Epithelial cell of proximal tubule (primary cell): Measurements from ENCODE around the gene NAPB. TPM values are rescaled to one million over a fixed set of nuclear protein-coding genes. Genes with fewer than 3 reads are reported as not detected.
"Not testable (repeated sequence)": the region's sequence is repeated elsewhere in the genome, so short reads cannot be mapped to it uniquely, and the experiment has no call there.

Experiments used
- DNase-seq: peaks from one replicate; pipeline ENCODE4 v3.0.0-alpha.2; 2011; ENCODE audit warnings: low read depth
- H3K4me3 ChIP-seq: 2 replicates; pipeline ENCODE4 v1.5.1; 2011; ENCODE audit warnings: low read depth, mild to moderate bottlenecking, low read length
- total RNA-seq: library from RNA; depleted of rRNA; stranded (reverse); fragments of >200 nt; gene quantifications from 2 replicates; pipeline ENCODE4 v1.2.3, GENCODE V29; 2015
- TF ChIP-seq, protein P1 (sequence below): conservative IDR thresholded peaks from 2 replicates; pipeline ENCODE4 v1.5.1; 2012; ENCODE audit warnings: low read depth, mild to moderate bottlenecking, low read length

Gene NAPB
- total RNA-seq, 1 donor from 2014 or later, result 3.3 TPM

DNA sequence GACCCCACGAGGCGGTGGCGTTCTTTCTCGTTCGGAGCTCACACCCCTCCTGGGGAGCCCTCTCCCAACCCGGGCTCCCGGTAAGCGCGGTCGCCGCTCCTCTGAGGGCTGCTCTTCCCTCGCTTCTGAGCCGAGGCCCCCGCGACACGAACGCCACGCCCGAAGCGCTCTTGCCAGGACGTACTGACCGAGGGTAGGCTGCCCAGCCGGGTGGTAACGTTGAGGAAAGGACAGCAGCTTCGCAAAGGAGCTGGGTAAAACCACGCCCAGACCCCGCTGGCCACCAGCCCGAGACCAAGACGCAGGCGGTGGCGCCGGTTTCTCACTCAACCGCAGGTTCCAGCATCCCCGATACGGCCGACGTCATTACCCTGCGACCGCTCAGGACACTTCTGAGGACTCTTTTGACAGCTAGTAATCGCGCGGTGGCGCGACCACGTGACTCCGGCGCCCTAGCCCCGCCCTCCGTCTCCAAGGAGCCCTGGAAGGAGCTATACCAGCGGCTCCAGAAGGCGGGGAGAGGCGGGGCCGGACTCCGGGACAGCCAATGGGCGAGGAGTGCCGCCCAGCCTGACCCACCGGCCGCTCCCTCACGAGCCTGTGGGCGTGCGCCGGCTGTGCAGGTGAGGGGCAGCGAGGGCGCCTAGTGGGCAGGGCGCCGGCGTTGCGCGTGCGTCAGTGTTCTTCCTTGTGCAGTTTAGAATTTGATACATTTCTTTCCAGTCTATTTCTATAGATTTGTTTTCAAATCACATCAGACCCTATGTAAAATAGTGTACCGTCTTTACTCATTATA lies 63.3 kb downstream of the NAPB start:
- DNase-seq, result peak; percentile 91
- peak overlapping the region; percentile 71 for H3K4me3 ChIP-seq
- TF ChIP-seq, protein P1, sequence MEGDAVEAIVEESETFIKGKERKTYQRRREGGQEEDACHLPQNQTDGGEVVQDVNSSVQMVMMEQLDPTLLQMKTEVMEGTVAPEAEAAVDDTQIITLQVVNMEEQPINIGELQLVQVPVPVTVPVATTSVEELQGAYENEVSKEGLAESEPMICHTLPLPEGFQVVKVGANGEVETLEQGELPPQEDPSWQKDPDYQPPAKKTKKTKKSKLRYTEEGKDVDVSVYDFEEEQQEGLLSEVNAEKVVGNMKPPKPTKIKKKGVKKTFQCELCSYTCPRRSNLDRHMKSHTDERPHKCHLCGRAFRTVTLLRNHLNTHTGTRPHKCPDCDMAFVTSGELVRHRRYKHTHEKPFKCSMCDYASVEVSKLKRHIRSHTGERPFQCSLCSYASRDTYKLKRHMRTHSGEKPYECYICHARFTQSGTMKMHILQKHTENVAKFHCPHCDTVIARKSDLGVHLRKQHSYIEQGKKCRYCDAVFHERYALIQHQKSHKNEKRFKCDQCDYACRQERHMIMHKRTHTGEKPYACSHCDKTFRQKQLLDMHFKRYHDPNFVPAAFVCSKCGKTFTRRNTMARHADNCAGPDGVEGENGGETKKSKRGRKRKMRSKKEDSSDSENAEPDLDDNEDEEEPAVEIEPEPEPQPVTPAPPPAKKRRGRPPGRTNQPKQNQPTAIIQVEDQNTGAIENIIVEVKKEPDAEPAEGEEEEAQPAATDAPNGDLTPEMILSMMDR, result no peak

DNA sequence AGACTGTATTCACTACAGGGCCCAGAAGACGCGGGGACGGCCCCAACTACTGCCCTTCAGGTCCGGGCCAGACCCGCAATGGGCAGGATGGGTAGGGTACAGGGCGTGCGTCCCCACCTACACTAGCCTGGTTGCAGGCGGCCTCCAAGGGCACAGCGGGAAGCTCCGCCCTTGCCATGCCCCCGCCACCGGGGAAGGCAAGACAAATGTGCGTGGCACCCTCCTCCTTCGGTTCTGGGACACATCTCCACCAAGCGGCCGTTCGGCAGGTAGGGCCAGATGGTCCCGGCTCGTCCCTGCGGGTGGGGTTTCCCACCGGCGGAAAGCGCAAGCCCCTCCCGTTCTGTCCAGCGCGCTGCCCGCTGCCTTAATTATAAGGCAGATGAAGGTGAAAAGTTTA lies 65.1 kb downstream of the NAPB start:
- TF ChIP-seq, protein P1, result no peak
- H3K4me3 ChIP-seq, result no peak overlapping the region
- DNase-seq, result no peak

DNA sequence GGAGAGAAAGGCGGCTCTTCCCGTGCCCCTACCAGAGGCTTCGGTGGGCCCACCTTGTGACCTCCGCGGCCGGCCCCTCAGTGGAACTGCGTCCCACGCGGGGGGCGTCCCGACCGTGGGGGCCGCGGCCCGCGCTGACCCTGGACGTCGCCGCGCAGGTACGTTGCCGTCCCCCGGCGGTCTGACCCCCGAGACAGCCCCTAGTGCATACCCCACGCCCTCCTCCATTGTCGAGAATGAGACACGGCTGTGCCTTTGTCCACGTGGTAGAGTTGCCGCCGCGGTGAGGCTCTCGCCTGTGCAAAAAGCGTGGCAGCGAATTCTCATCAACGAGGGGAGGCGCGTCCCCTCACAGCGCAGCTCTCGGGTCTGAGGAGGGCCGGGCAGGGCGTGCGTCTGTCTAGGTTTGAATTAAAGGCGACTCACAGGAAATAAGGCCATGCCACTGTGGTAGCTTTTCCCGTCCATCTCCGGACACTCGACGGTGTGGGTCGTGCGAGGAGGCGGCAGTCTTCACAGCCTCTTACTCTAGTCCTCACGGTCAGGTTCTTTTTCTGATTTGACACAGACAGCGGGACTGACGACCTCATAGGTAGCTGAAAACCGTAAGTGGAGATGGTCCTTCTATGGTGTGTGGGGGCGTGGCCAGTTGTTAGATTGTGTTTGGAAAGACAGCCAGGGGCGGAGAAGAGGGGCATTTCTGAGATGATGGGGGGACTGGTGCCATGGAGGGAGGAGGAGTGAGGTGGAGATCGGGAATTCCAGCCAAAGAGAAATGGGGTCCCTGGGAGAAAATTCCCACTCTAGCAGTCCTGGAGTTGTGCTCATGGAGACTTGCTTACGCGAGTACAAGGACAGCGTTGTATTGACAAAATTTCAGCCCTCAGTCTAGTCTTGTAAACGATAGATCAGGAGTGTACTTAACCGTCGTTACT lies 70.1 kb downstream of the NAPB start:
- DNase-seq, result no peak
- TF ChIP-seq, protein P1, result no peak
- H3K4me3 ChIP-seq, result peak overlapping the region; percentile 76

DNA sequence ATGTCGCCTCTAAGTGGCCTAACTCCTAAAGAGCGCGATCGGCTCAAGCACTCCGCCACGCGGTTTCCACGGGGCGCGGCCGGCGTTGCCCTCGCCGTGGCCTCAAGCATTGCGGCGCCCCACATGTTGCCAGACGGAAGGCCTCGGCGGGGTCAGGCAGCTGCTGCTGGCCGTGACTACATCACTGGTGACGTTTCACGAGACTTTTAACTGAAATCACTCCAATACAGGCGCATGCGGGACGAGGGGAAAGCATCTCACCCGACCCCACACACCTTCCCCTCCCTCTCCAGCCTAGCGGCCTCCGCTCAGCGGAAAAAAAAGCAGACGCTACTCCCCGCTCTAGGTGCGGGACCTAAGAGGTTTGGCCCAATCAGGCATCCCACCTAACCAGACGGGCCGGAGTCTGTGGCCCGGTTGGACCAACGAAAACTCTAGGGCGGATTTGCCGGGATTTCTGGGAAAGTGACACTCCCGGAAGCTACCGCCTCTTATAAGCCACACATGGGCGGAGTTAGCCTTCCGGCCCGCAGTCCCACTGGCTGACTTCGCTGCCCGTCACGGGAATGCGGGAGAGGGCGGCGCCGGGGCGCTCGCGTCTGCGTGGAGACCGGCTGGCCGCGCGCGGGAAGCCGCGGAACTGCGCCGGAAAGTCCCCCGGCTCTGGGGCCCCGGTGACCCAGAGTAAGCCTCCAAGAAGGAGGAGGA lies 70.9 kb downstream of the NAPB start, which contains the start of gene NXT1:
NXT1 (plus strand) TSS at position 596 of the 708 bp plus-strand sequence. CDS start 3,251 bp downstream, outside the sequence.
- DNase-seq, result peak; percentile 93
- peak within 1 kb of the TSS; percentile 76 for H3K4me3 ChIP-seq
- TF ChIP-seq, protein P1, result no peak

DNA sequence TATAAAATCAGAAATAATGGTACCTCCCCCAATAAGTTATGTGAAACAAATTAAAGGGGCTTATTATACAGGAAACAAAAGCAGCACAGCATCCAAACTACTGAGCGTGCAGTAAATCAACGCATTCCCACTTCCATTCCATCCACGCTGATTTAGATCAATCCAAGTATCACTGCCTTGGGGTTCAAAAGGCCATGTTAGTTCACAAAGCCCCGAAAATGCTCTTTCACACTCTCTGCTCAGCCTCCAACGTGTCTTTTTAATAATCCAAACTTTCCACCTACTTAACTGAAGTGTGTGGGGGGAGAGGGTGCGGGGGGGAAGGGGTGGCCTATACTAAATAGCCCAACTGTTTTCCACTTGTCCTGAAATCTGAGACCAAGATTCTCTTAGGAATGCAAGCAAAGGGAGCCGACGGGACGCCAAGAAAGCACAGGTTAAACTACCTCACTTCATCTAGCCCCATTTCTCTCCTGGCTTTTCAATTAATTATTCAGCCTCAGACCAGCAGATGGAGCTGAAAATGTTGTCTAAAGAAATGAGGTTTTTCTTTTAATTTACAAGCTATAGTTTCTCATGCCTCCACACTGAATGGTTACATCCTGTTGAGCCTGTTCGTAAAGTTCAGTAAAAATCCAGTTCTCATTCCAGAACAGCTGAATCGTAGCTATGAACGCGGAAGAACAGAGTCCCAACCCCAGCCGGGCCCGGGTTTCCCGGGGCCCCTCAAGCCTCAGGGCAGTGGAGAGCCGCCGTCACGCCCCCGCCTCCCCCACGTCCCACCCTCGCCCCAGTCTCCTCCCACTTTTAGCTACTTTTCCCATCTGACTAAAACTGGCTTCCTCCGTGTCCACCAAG lies 71.7 kb downstream of the NAPB start:
- TF ChIP-seq, protein P1, result peak; percentile 45
- no peak for DNase-seq
- peak overlapping the region; percentile 76 for H3K4me3 ChIP-seq

DNA sequence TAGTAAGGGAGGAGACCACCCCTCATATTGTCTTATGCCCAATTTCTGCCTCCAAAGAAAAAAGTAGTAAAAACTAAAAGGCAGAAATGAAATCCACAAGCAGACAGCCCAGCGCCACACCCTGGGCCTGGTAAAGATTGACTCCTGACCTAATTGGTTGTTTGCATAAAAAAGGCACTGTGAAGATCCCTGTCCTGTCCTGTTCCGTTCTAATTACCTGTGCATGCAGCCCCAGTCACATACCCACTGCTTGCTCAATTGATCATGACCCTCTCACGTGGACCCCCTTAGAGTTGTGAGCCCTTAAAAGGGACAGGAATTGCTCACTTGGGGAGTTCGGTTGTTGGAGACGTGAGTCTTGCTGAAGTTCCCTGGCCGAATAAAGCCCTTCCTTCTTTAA lies 72.8 kb downstream of the NAPB start:
- not testable (repeated sequence) for H3K4me3 ChIP-seq, DNase-seq
